Tibial artery (tissue), 4 donors: ENCODE measurements around the gene SFMBT2.

ENCODE experiments used
- DNase-seq, 2 donors: peaks; one replicate each; pipeline ENCODE4 v3.0.0-alpha.2; 2019
- H3K27ac ChIP-seq, 2 donors: fragments of 200-600 bp; sonication (generic) in 1 of 2; 1 replicate in 1 of 2; 2 replicates in 1 of 2; pipeline ENCODE4 v1.5.1; 2018 to 2019; ENCODE audit warnings: mild to moderate bottlenecking in 1 of 2
- H3K27me3 ChIP-seq, 2 donors: fragments of 200-600 bp; sonication (generic) in 1 of 2; one replicate each; pipeline versions ENCODE4 v1.5.1 to v1.6.0; 2016 to 2019
- H3K36me3 ChIP-seq, 3 donors: fragments of 200-600 bp; sonication (generic) in 2 of 3; one replicate each; pipeline ENCODE4 v1.5.1; 2016 to 2019; ENCODE audit warnings: mild to moderate bottlenecking in 2 of 3
- H3K4me1 ChIP-seq, 4 donors: fragments of 200-600 bp; sonication (generic) in 2 of 4; 1 replicate in 3 of 4; 2 replicates in 1 of 4; pipeline ENCODE4 v1.5.1; 2016 to 2019
- H3K4me3 ChIP-seq, 2 donors: fragments of 200-600 bp; sonication (generic) in 1 of 2; 1 replicate in 1 of 2; 2 replicates in 1 of 2; pipeline ENCODE4 v1.5.1; 2018 to 2019; ENCODE audit warnings: mild to moderate bottlenecking in 2 of 2
- H3K9me3 ChIP-seq, 3 donors: fragments of 200-600 bp; sonication (generic) in 1 of 3; one replicate each; pipeline ENCODE4 v1.5.1; 2016 to 2019
- CTCF ChIP-seq, 2 experiments: fragments of 200-600 bp in 1 of 2; fragments of 450-650 bp in 1 of 2; IDR thresholded peaks; one replicate each; pipeline ENCODE4 v1.5.1; 2017 to 2019; ENCODE audit warnings: antibody characterized with exemption in 2 of 2, mild to moderate bottlenecking in 1 of 2, moderate library complexity in 1 of 2
- intact Hi-C: fragments of 100-400 bp; cut with DNase I; formaldehyde crosslinking; loops from one replicate; pipeline ENCODE4 v1.15.0; 2023; ENCODE audit warnings: low total_unique reads

The SFMBT2 gene

GRCh38 chr10:7282457-7282856 lies 128.4 kb downstream of the SFMBT2 start:
- H3K27me3 ChIP-seq = no peaks in the 10 kb centered on the region
- intact Hi-C loops = no loop called here
- DNase-seq = no peak
- no peak overlapping the region for H3K4me3 ChIP-seq
- no peak overlapping the region for H3K27ac ChIP-seq
- no peaks in the 10 kb centered on the region for H3K9me3 ChIP-seq
- TF ChIP-seq CTCF (IDR thresholded peaks at IDR 0.05) = no peak
- H3K4me1 ChIP-seq = no peaks in the 10 kb centered on the region
- H3K36me3 ChIP-seq = no peaks in the 10 kb centered on the region

GRCh38 chr10:7281429-7281828 lies 129.4 kb downstream of the SFMBT2 start:
- Histone ChIP-seq H3K27me3 (no peaks in the 10 kb centered on the region), H3K4me3 (no peak overlapping the region), H3K27ac (no peak overlapping the region), H3K4me1 (no peaks in the 10 kb centered on the region), H3K9me3 (no peaks in the 10 kb centered on the region), H3K36me3 (no peaks in the 10 kb centered on the region)
- intact Hi-C loops = no loop called here
- TF ChIP-seq CTCF (IDR thresholded peaks at IDR 0.05) = no peak
- no peak for DNase-seq

DNA sequence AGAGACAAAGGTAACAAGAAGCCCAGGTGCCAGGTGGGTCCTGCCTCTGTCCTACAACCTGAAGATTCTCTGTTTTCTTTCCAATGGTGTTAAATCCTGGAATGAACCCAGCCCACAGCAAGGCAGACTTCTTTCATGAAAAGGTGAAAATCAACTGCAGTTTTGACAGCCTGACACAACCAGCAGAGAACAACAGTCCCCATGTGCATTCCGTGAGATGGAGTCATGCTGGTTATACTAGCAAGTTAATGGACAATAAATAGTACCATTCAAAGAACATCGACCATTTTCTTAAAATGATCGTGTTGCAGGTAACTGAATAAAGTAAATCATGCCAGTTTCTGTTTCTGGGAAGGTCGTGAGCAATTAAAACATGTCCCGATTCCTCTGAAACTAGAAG lies 131.5 kb downstream of the SFMBT2 start:
- no peak for TF ChIP-seq CTCF (IDR thresholded peaks at IDR 0.05)
- no peaks in the 10 kb centered on the region for H3K9me3 ChIP-seq
- intact Hi-C loops = no loop called here
- H3K36me3 ChIP-seq = no peaks in the 10 kb centered on the region
- H3K27me3 ChIP-seq = no peaks in the 10 kb centered on the region
- no peaks in the 10 kb centered on the region for H3K4me1 ChIP-seq
- DNase-seq = no peak
- H3K27ac ChIP-seq = no peak overlapping the region
- H3K4me3 ChIP-seq = no peak overlapping the region

- no peaks in the 10 kb centered on the region for H3K27me3 ChIP-seq
- no peak overlapping the region for H3K4me3 ChIP-seq
- H3K4me1 ChIP-seq = no peaks in the 10 kb centered on the region
- H3K27ac ChIP-seq = no peak overlapping the region
- no peaks in the 10 kb centered on the region for H3K9me3 ChIP-seq
- intact Hi-C loops = no loop called here
- no peaks in the 10 kb centered on the region for H3K36me3 ChIP-seq
- no peak for DNase-seq
- no peak for TF ChIP-seq CTCF (IDR thresholded peaks at IDR 0.05)
Measured at GRCh38 chr10:7277867-7278266, 133.0 kb downstream of the SFMBT2 start.

- no peak for TF ChIP-seq CTCF (IDR thresholded peaks at IDR 0.05)
- intact Hi-C loops = no loop called here
- H3K27ac ChIP-seq = no peak overlapping the region
Measured at GRCh38 chr10:7277432-7277831, 133.4 kb downstream of the SFMBT2 start.

DNA sequence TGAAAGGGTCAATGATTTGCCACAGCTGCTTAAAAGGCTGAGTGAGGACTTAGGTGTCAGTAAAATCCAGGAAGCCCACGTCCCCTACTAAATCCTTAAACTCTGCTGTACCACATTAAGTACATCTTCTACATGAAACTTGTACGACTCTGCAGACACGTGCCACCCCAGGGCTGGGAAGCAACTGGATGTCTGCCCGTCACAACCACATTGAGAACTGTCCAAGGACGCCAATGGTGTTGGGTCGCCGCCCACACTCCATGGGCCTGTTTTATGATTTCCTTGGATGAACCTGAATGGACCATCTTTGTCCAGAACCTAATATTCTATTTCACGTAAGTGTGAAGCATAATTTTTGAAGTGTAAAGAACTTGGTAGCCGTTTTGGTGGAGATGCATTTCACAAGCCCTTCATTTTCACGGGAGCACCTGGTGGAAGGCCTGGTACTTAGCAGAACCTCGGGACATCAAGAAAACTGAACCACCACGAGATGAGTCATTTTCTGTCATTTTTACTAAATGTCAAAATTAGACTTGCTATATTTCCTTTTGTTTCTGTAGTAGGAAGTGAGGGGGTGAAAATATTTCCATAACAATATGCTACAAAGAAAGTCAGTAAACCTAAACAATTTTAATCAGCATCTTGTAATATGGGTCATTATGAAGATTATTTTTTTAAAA lies 134.9 kb downstream of the SFMBT2 start:
- intact Hi-C loops = no loop called here
- Histone ChIP-seq H3K4me1 (no peaks in the 10 kb centered on the region), H3K4me3 (no peak overlapping the region), H3K36me3 (no peaks in the 10 kb centered on the region), H3K27ac (no peak overlapping the region), H3K9me3 (no peaks in the 10 kb centered on the region), H3K27me3 (no peaks in the 10 kb centered on the region)
- no peak for TF ChIP-seq CTCF (IDR thresholded peaks at IDR 0.05)
- DNase-seq = no peak

More at GRCh38 chr10:7277432-7277831, 133.4 kb downstream of the SFMBT2 start:
- H3K27me3 ChIP-seq = no peaks in the 10 kb centered on the region
- no peaks in the 10 kb centered on the region for H3K4me1 ChIP-seq
- no peak for DNase-seq
- H3K9me3 ChIP-seq = no peaks in the 10 kb centered on the region
- no peaks in the 10 kb centered on the region for H3K36me3 ChIP-seq
- H3K4me3 ChIP-seq = no peak overlapping the region
